NCI-H2227 (cell line): Measurements from ENCODE around the gene IGSF9.
"Not testable (repeated sequence)": the region's sequence is repeated elsewhere in the genome, so short reads cannot be mapped to it uniquely, and the experiment has no call there.

Source experiments
- DNase-seq: peaks from one replicate; lab custom pipeline; 2025; ENCODE audit not compliant: unreplicated experiment; lab: John Stamatoyannopoulos, UW

The IGSF9 gene

GRCh38 chr1:159921700-159922504 lies 23.5 kb downstream of the IGSF9 start:
- DNase-seq = no peak

GRCh38 chr1:159921251-159921650 lies 24.2 kb downstream of the IGSF9 start:
- no peak for DNase-seq

DNA sequence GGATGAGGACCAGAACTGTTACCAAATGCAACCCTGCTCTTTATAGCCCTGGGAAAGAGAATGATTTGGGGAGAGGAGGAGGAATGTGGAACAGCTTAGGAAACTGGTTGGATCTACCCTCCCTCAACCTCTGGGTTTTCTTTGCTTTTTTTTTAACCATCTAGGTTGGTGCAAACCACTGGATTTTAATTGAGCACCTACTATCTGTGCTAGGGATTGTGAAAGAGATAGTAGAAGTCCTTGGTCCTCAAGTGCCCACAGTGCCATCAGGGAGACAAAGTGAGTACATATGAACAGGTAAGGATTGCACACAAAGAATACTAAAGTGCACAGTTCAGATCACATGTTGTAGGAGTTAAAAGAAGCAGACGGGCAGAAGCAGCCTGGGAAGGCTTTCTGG lies 24.8 kb downstream of the IGSF9 start:
- no peak for DNase-seq

DNA sequence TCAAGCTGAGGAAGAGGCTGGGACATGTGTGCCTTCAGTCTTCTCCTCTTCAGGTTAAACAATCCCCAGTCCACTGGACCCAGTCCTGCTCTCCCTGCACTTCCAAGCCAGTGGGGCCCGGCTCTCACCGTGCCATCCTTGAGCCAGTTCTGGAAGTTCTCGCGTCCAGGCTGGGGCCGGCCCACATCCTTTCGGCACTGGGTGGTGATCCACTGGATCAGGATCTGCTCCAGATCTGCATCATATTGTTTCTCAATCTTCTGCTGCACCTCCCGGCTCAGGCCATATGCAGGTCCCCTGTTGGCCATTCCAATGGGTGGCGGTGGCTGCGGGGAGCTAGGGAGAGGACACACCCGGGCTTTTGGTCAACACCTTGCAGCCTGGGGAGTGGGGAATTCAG lies 25.2 kb downstream of the IGSF9 start:
- no peak for DNase-seq

GRCh38 chr1:159919236-159919865 lies 26.1 kb downstream of the IGSF9 start:
- DNase-seq = no peak

DNA sequence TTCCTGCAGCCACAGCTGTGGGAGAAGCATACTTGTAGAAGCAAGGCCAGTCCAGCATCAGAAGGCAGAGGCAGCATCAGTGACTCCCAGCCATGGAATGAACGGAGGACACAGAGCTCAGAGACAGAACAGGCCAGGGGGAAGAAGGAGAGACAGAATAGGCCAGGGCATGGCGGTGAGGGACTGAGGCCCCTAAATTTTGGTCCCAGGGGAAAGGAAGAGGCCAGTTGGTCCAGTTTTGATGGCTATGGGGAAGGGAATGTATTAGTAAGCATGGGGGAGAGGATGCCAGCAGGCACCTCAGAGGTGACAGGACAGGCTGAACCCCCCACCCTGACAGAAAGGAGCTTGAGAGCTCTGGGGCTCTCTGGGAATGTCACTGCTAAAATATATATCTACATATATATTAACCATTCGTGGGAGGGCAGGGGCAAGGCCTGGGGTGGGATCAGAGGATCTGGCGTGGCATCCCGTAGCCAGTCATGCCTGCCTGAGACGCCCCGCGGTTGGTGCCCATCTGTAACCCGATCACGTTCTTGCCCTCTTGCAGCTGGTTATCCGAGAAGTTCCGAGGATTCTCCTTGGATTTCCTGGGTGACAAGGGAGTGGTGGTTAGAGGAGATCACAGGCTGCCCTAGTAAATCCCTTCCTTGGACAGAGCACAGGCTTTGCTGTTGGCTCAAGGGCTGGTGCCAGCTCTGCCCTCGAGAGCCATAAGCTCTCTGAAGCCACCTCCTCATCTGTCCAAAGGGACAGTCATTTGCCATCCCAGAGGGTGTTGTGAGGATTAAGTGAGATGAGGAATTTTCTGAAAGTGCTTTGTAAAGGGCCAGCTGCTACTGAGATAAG lies 26.8 kb downstream of the IGSF9 start:
- no peak for DNase-seq

DNA sequence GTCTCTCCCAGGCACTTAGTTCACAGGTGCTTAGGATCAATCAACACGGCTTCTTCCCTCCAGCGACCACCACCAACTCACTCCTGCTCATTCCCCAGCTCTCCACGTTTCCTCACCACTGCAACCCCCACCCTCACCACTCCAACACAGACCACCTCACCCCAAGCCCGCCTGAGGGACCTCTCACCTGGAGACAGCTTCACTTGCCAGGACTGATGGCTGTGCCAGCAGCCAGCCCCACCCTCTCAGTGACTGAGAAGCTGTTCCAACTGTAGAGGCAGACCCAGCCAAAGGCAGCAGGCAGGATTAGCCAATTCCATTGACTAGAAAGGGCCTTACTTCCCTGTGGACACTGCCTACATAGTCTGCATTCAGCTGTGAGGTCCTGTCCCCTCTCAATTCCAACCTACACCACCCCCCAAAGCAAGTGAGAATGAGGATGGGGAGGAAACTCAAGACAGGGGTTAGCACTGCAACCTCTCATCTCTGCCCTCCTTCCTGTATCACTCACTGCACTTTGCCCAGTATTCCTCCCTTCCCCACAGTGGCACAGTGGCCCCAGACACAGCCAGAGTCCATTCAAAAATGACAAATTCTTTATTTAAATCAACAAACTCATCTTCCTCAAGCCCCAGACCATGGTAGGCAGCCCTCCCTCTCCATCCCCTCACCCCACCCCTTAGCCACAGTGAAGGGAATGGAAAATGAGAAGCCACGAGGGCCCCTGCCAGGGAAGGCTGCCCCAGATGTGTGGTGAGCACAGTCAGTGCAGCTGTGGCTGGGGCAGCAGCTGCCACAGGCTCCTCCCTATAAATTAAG lies 27.7 kb downstream of the IGSF9 start:
- no peak for DNase-seq

- DNase-seq = peak; percentile 8
Measured at GRCh38 chr1:159916242-159917051, 29.0 kb downstream of the IGSF9 start.

DNA sequence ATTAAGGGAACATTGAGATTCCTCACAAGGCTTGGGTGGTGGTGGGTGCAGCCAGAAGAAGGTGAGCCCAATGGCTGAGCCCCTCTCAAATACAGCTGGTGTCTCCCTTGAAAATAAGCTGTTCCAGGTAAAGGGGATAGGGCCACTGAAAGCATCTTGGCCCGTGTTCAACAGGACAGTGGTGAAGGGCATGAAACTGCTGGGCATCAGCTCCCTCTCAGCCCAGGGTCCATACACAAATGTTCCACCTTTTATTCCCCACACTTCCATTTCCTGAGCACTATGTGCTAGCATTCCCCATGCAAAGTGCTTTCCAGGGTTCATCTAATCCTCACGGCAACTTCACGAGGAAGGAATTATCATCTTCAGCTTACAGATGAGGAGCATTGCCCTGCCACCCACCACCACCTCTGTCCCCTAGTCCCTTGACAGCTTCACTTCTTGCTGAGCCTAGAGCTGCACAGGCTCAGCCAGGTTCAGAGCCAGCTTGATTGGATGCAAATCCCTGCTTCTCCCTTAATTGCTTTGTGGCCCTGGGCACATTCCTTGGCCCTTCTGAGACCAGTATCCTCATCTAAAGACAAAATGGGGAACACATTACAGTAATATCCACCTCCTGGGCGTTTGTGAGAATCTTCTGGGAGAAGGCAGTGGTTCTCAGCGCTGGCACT lies 29.7 kb downstream of the IGSF9 start:
- DNase-seq = no peak

- no peak for DNase-seq
Measured at GRCh38 chr1:159914252-159915018, 31.0 kb downstream of the IGSF9 start.

DNA sequence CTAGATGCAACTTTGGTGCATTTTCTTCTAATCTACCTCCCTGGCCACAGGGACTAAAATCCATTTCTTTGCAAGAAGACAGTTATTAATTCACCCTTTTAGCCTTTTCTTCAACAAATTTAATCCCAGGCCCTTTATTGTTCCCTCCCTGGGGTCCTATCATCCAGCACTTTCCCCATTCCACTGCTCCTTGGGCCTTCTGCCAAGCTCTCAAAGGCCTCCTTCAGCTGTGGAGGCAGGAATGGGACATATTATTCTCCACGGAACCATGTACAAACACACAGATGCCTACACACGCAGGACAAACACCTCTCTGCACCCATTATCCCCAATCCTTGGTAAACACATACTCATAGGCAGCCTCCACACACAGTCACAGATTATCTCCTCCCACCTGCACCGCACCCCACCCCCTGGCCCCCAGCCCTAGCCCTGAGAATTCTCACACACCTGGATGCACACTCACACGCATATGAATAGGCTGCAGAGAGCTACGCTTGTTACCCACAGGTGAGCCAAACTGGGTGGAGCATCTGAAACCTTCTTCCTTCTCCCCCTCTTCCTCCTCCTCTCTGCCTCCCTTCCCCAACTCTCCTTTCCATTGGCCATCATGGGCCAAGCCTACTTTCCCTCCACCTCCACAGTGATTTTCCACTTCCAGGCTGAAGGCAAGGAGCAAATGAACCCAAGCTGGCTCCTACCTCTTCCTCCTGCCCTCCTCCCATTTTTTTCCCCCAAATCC lies 31.8 kb downstream of the IGSF9 start:
- no peak for DNase-seq

DNA sequence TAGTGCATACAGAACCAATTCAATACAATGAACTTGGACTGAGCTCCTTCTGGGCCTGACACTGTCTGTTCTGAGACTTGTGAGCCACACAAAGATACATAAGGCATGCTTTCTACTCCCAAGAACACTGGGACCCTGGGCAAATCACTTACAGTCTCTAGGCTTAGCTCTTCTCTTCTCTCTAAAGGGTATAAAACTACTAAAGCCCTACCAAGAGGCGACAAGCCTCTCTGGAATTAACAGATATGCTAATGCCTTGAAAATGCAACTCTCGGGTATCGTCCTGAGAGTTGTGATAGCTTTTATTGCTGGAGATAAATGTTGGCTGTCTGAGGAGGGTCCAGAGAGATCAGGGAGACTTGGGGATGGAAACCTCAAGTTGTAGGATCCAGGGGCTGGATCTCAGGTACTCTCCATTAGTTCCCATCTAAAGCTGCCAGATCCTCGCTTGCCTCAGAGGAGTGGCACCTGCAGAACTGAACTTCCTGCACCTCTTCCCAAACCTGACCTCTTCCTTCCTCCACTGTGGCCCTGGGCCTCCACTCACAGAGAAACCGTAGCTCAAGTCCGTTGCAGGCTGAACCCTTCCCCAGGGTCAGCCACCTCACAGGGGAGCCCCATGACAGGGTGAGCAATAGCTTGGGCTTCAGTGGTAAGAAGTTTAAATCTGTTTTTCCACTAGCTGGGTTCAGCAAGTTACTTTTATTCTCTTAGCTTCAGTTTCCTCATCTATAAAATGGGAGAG lies 33.9 kb downstream of the IGSF9 start:
- no peak for DNase-seq

DNA sequence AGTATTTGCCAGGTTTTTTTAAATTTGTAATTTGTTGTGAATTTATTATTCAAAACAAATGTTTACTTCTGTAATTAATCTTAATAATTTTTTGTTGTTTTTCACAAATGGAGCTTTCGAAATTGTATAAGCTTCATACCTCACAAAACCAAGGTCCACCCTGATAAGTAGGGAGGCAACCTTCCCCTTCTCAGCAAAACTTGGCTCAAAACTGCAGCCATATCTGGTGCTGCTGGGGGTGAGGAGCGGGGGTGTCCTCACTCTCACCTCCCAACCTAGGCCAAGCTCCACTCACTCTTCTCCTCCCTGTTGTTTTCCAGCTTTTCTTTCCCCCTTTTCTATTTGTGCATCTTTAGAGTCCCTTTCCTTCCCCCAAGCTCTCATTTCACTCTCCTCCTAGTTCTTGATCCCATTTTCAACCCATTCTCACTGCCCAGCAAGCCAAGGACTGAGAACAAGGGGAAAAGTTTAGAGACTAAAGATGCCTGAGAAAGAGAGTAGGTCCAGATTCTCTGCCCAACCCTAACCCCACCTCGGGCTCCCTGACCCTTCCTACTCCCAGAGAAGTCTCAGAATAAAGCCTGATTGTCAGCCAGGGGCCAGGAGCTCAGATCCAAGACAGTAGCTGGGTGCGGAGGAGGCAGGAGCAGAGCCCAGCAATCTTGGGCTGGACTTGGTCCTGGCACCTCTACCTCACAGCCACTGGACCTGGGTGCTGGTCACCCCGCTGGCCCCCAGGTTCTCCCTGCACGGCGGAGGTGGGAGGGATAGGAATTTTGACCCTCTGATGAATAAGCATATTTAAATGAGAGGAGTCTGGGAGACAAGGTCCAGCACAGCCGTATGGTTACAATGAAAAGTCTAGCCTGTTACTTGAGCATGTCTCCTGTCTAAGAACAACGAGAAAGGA lies 37.1 kb downstream of the IGSF9 start:
- no peak for DNase-seq

GRCh38 chr1:159906960-159907359 lies 38.5 kb downstream of the IGSF9 start:
- DNase-seq = no peak

DNA sequence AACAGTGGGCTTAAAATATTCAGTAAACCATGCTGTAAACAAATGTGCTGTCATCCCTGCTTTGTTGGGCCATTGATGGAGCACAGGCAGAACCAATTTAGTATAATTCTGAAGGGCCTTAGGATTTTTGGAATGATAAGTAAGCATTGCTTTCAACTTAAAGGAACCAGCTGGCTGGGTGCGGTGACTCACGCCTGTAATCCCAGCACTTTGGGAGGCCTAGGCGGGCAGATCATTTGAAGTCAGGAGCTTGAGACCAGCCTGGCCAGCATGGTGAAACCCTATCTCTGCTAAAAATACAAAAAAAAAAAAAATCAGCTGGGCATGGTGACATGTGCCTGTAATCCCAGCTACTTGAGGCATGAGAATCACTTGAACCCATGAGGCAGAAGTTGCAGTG lies 41.4 kb downstream of the IGSF9 start:
- not testable (repeated sequence) for DNase-seq

GRCh38 chr1:159902541-159902940 lies 42.9 kb downstream of the IGSF9 start:
- DNase-seq = no peak
